SKM-1 treated with dmso at 0.1 percent for 144 hours (cell line): ENCODE data around the gene NACAD.
"Not testable (repeated sequence)": the region's sequence is repeated elsewhere in the genome, so short reads cannot be mapped to it uniquely, and the experiment has no call there.

Experiments
- DNase-seq: peaks from one replicate; lab custom pipeline; 2025; ENCODE audit not compliant: unreplicated experiment; lab: John Stamatoyannopoulos, UW

NACAD gene

GRCh38 chr7:45061352-45061751 is 27.4 kb downstream of the NACAD start:
- no peak for DNase-seq

DNA sequence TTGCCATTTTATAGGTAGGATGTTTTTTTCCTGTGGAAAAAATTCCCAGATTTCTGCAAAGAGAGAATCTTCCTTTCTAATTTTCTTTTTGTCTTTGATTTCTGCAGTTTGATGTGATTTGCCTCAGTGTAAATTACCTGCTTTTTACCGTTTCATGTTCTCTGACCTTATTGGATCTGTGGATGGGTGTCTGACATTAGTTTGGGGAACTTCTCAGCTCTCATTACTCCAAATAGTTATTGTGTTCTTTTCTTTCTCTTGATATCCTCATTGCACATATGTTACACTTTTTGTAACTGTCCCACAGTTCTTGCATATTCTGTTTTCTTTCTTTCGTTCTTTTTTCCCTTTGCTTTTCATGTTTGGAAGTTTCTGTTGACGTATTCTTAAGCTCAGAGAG is 28.5 kb downstream of the NACAD start:
- DNase-seq, result no peak

- DNase-seq, result no peak
Measured at GRCh38 chr7:45057878-45058277, 30.9 kb downstream of the NACAD start.

DNA sequence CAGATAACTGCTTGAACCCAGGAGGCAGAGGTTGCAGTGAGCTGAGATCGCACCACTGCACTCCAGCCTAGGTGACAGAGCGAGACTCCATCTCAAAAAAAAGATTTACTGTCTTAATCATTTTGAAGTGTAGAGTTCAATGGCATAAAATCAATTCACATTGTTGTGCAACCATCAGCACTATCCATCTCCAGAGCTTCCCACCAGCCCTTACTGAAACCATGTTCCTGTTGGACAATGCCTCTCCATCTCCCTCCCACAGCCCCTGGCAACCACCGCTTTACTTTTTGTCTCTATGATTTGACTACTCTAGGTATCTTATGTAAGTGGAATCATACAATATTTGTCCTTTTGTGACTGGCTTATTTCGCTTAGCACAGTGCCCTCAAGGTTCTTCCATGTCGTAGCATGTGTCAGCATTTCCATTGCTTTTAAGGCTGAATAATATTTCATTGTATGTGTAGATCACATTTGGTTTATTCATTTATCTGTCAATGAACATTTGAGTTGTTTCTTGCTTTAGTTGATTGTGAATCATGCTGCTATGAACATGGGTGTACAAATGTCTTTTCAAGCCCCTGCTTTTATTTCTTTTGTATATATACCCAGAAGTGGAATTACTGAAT is 33.1 kb downstream of the NACAD start:
- DNase-seq, result no peak

DNA sequence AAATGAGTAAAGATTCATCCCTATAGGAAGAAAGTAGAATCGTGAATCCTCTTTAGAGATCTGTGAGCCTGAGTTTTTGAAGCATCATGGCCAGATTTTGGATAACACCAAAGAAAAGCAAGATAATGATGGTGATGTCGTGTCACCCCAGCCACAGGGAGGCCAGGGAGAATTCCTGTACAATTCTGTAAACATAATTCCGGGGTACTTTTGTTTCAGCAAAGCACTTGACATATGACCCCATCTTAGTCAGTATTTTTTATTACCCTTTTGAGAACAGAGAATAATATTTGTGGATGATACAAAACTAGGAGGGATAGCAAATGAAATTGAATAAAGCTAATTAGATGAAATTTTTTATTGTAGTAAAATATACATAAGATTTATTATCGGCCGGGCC is 33.8 kb downstream of the NACAD start:
- no peak for DNase-seq

DNA sequence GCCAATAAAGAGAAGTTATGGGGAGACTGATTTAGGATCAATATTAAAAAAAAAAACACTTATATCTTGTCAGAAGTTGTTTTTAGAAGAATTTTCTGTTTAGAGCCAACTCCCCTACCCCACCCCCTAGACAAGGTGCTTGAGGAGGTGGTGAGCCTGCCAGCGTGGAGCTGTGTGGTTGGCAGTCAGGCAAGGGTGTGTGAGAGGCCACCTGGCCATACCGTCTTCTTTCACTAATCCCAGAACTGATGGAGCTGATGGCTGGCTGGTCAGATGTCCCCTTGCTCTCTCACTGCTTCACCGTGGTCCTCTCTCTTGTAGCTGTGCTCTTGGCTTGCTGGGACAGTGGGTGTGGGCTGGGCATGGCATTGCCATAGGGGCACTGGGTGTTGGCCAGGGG is 34.3 kb downstream of the NACAD start:
- DNase-seq, result no peak

- no peak for DNase-seq
Measured at GRCh38 chr7:45053941-45054340, 34.8 kb downstream of the NACAD start.

- no peak for DNase-seq
Measured at GRCh38 chr7:45053401-45053800, 35.4 kb downstream of the NACAD start.

GRCh38 chr7:45052011-45052410 is 36.8 kb downstream of the NACAD start:
- no peak for DNase-seq

- no peak for DNase-seq
Measured at GRCh38 chr7:45050198-45050597, 38.6 kb downstream of the NACAD start.

- no peak for DNase-seq
Measured at GRCh38 chr7:45048748-45049147, 40.0 kb downstream of the NACAD start.

GRCh38 chr7:45044338-45044737 is 44.4 kb downstream of the NACAD start:
- DNase-seq, result no peak

DNA sequence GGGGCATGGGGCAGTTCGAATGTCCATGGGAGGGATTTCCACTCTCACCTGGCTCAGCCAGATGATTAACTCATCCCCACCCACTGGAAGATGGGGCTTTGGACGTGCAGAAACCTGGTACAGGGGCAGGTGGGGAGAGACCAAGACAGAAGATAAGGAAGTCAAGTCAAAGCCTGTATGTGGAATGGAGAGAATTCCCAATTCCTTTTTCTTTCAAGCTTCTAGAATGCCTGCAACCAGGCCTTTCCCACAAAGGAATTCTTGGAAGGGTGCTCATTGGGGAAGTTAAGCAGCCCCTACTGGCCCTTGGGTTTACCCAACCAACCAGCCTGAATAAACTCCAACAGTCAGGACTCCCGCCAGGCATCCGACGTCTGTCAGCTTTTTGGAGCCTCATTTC is 49.7 kb downstream of the NACAD start:
- no peak for DNase-seq

- no peak for DNase-seq
Measured at GRCh38 chr7:45037876-45038275, 50.9 kb downstream of the NACAD start.

- no peak for DNase-seq
Measured at GRCh38 chr7:45036796-45037195, 52.0 kb downstream of the NACAD start.

DNA sequence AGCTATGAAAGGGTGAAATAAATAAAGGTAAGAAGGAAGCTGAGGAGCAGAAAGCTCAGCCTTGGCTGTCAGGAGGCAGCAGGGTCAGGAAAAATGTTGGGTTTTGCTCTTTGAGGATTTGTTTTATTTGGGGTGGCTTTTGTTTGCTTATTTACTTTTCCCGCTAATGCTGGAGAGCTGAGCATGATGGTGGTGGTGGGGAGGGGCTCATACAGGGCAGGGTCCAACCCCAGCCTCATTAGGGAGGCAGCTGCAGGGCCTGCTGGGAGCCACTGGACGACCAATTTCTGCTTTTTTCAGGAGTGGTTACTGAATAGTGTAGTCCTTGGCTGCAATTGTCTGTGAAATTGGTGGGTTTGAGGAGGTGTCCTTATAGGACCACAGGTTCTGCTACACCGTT is 52.5 kb downstream of the NACAD start:
- no peak for DNase-seq

GRCh38 chr7:45035893-45036292 is 52.9 kb downstream of the NACAD start:
- DNase-seq, result no peak

- DNase-seq, result no peak
Measured at GRCh38 chr7:45035371-45035770, 53.4 kb downstream of the NACAD start.

DNA sequence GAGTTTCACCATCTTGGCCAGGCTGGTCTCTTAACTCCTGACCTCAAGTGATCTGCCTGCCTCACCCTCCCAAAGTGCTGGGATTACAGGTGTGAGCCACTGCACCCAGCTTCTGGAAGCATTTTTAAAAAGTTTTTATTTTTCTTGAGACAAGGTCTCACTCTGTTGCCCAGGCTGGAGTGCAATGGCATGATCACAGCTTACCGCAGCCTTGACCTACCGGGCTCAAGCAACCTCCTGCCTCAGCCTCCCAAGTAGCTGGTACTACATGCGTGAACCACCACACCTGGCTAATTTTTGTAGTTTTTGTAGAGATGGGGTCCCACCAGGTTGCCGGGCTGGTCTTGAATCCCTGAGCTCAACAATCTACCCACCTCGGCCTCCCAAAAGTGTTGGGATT is 54.1 kb downstream of the NACAD start:
- not testable (repeated sequence) for DNase-seq

DNA sequence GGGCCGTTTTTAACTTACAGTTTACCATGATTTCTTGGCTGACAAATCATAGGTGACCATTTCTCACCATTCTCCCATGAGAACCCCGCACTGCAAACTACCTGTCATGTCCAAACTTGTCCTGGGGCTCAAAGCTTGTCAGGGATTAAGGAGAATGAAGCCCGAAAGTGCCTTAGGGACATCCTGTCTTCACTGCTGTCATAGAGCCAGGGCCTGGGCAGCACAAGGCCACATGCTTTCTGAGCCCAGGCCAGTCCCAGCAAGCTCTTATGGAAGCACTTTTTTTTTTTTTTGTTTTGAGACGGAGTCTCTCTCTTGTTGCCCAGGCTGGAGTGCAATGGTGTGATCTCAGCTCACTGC is 54.9 kb downstream of the NACAD start:
- no peak for DNase-seq

DNA sequence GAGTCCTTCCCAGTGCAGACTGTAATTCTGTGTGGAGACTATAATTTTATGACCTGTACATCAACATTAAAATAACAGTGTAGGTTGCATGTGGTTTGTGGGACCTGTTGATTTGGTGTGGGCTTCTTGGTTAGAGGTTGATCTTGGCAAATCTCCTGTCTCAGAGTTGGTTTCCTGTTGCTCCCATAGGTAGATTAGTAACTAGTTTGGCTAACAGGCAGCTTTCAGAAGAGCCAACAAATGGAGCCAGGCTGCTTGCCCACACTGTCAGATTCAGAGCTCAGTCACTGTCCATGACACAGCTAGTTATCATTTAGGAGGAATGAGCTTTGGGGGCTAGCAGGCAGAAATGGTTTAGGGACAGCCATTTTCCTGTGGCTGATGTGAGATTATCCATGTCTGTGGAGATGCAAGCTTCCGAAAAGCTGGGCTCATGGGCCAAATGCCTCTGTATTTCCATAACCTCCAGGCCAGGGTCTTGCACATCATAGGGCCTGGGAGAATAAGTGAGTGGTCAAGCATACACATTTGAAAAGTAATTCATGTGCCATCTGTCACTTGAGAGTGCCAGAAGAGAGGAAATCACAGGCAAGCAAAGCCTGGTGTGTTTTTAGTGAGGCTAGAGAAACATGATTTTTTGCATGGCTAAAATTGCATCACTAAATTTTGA is 55.4 kb downstream of the NACAD start:
- DNase-seq, result no peak

GRCh38 chr7:45032421-45032820 is 56.3 kb downstream of the NACAD start:
- no peak for DNase-seq

GRCh38 chr7:45031829-45032228 is 56.9 kb downstream of the NACAD start:
- no peak for DNase-seq
